Activated T-cell treated with anti-CD3 and anti-CD28 coated beads for 48 hours (primary cell): ENCODE results near the gene CEP70.
A peak's percentile ranks its signal among the peaks of the same experiment; 100 is the strongest.
"Not testable (repeated sequence)": the region's sequence is repeated elsewhere in the genome, so short reads cannot be mapped to it uniquely, and the experiment has no call there.

Experiments used
- DNase-seq: peaks from one replicate; pipeline ENCODE4 v3.0.0-alpha.2; 2020; ENCODE audit warnings: low read depth

The CEP70 gene

GRCh38 chr3:138507524-138507923, 86.5 kb downstream of the CEP70 start:
- DNase-seq: no peak

DNA sequence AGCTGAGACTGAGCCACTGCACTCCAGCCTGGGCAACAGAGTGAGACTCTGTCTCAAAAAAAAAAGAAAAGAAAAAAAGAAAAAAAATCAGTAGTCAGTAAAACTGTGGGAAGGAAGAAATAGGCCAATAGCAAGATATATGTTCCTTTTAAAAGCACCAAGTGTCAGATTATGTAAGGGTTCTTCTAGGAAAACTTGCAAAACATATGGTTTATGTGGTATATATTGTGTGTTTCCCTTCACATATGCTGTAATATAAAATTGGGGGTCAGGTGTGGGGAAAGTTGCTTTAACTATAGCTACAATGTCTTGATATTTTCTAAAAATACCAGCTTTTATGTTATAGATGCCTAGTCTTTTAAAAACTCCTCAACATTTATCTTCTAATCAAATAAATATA, 95.1 kb downstream of the CEP70 start:
- no peak for DNase-seq

DNA sequence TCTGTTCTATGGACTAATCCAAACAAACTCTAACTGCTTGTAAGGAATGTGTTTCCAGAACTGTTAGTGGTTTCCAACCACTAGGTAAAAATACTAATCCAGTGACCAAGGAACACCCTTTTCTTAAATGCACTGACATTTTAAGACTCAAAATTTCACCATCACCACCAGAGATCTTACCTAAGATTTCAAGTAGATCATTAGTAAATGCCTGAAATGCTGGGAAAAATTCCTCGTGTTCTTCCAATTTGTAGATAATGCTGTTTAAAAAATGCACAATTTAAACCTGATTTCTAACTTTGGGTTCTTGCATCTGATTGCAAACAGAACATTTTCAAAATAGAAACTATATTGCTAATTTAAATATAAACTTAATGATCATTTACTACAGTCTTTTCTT, 96.2 kb downstream of the CEP70 start:
- DNase-seq: no peak

GRCh38 chr3:138497021-138497420, 97.0 kb downstream of the CEP70 start:
- no peak for DNase-seq

DNA sequence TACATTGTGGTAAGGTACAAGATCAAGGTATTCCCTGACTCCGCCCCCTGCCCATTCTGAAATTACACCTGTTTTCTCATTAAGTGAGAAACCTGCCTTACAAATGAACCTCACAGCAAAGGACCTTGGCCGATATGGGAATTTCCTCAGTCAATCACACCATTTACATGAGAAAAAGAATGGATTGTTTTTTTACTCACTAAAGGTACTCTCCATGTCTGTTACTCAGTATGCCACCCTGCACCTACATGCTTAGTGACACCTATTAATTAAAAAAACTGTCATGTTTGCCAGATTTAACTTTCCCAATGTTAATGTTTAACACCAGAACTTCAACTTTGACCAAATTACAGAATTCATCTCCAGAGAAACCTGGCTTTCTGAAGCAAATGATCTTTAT, 97.6 kb downstream of the CEP70 start:
- no peak for DNase-seq

DNA sequence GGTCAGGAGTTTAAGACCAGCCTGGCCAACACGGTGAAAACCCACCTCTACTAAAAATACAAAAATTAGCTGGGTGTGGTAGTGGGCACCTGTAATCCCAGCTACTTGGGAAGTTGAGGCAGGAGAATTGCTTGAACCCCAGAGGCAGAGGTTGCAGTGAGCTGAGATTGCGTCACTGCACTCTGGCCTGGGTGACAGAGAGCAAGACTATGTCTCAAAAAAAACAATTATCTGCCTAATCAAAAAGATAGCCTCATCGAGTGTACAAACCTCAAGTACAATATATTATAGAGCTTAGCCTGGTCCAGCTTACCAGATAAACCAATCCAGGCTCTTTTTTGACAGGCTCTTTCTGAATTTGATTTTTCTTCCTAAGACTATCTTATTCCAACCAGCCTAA, 98.4 kb downstream of the CEP70 start:
- not testable (repeated sequence) for DNase-seq

GRCh38 chr3:138494607-138494929, 99.5 kb downstream of the CEP70 start:
- DNase-seq: no peak

GRCh38 chr3:138493804-138494606, 100.1 kb downstream of the CEP70 start:
- DNase-seq: no peak

DNA sequence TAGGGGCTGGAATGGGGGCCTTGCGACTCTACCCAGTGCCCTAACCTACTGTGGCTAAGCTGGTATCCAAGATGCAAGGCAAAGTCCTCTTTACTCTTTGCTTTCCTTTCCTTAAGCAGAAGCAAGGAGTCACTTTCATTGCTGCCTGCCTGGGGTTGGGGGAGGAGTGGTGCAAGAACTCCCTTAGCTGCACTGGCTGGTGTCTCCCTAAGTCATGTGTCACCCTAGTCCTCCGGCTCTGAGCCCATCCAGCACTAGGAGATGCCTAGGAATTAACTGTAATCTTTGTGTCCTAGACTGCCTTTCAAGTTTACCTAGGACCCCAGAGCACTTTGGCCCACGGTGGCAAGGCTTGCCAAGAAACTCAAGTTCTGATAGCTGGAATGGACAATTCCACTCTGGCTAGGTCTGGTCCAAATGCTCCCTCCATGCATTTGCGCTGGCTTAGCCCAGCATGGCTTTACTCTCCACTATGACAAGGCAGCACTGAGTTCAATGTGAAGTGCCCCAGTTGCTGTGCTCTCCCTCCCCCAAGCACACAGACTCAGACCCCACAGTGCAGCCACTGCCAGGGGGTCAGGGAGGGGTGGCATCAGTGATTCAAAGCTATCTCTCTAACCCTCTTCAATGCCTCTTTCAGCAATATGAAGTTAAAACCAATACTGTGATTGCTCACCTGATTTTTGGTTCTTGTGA, 100.9 kb downstream of the CEP70 start:
- no peak for DNase-seq

- DNase-seq: no peak
These were observed 102.1 kb downstream of the CEP70 start for GRCh38 chr3:138491971-138492370.

GRCh38 chr3:138486580-138486979, 107.5 kb downstream of the CEP70 start:
- DNase-seq: not testable (repeated sequence)

GRCh38 chr3:138484672-138485071, 109.4 kb downstream of the CEP70 start:
- DNase-seq: not testable (repeated sequence)

GRCh38 chr3:138479438-138479863, 114.6 kb downstream of the CEP70 start:
- DNase-seq: peak; percentile 14

DNA sequence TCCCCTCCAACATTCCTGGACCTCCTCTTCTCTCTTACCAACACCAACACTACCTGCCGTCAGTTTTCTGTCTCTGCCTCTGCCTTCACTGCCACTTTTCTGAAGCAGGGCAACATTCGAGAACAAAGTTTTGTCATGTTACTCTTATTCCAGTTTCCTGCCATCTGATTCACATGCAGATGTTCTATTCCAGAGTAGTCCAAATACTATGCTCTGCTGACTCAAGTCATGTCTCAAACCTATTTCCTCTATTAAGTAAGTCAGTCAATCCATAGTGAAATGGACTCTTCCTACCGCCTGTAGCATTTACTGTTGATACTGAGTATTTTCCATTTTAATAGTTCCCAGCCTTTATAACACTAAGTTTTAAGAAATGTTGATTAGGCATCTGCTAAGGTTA, 116.3 kb downstream of the CEP70 start:
- DNase-seq: no peak

DNA sequence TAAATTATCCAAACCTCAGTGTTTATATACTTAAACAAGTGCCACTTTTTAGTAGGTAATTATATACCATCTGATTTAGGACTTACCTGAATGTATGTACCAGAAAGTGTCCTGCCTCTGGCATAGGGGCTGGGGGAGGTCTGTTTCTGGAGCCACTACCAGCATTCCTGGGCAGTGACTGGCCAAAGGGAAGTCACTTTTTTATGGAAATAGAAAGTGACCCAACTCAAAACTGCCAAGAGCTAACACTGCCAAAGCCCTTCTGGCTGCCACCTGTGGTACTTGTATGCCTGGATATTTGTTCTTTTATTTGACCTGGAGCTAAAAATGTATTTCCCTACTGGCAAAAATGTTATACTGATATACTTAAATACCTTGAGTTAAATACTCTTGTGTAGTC, 116.9 kb downstream of the CEP70 start:
- no peak for DNase-seq

DNA sequence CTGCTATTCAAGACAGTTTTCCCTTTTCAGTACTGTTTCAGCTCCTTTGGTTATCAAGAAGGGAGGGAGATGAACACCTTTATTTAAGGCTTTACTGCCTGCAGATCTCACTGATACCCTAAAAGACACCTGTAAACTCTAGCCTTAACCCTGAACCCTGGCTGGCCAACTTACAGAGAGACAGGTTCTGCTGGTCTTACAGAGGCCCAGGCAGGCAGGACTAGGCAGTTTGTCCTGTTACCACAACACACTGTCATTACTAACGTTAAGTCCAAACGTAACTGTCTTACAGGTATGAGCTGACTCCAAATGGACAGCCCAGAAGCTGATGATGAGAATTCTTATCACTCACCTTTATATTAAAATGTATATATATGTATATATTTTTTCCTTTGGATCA, 117.5 kb downstream of the CEP70 start:
- no peak for DNase-seq

DNA sequence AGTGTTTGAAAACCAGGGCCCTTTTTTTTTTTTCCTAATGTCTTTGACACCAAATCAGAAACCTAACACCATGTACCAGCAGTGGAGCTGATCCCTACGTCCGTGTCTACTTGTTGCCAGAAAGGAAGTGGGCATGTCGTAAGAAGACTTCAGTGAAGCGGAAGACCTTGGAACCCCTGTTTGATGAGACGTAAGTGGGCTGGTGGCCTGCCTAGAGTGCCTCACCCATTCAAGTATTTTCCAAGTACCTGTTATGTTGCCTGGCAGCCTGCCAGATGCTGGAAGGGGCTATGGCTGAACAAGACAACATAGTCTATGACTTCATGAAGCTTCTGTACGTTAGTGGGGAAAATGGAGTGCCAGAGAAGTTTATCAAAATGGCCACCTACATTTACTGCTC, 119.9 kb downstream of the CEP70 start:
- no peak for DNase-seq

- DNase-seq: no peak
These were observed 120.7 kb downstream of the CEP70 start for GRCh38 chr3:138473391-138473790.

- no peak for DNase-seq
These were observed 121.8 kb downstream of the CEP70 start for GRCh38 chr3:138472141-138472825.

GRCh38 chr3:138471481-138471880, 122.6 kb downstream of the CEP70 start:
- DNase-seq: no peak

- DNase-seq: no peak
These were observed 123.4 kb downstream of the CEP70 start for GRCh38 chr3:138470687-138471086.

- no peak for DNase-seq
These were observed 124.2 kb downstream of the CEP70 start for GRCh38 chr3:138469874-138470273.

DNA sequence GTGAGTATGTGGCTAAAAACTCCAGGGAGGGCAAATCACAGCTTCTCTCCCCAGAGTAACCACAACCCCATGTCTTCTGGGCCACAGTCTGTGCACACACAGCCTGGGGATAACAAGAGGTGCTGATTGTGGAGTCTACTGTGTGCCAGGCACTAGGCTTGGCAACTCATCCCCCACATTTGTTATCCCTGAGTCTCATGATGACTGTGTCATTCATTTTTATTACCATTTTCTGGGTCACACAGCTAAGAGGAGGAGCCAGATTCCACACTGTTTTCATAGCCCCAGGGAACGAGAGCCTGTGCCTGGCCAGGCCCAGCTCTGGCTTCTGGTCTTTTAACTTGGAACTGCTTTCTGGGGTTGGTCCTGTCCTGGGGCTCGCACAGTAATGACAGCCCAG, 125.2 kb downstream of the CEP70 start:
- no peak for DNase-seq
